ENCODE measurements around the gene ALKBH4. TPM values are rescaled to one million over a fixed set of nuclear protein-coding genes. Genes with fewer than 3 reads are reported as not detected.

The ALKBH4 gene
- polyA plus RNA-seq, 1 of the 3 experiments (the other 2 are of a cell fraction): 18.1 TPM

- Histone ChIP-seq H3K27me3 (ENCODE audit: insufficient read depth) (no peaks in the 10 kb centered on the region), H3K4me2 (no peak overlapping the region), H3K9me3 (no peaks in the 10 kb centered on the region), H3K4me3 (ENCODE audit: low read depth in 2 of 2, low read length in 1 of 2) (no peak overlapping the region), H3K36me3 (replicated peaks in 1 of 2; ENCODE audit: control insufficient read depth in 1 of 2, insufficient read depth in 2 of 2, low read length in 1 of 2) (peaks cover 18 to 27% of the 10 kb centered on the region in 2 experiments), H3K27ac (ENCODE audit: low read depth in 2 of 2, low read length in 1 of 2) (no peak overlapping the region; a peak in 1 of 4 replicates), H3K9me2 (no peaks in the 10 kb centered on the region), H3K79me2 (ENCODE audit: insufficient read depth) (no peaks in the 10 kb centered on the region; the same call in 1 of the 2 replicates), H4K20me1 (ENCODE audit: insufficient read depth) (no peaks in the 10 kb centered on the region), H2AFZ (ENCODE audit: low read depth) (no peak overlapping the region), H3K4me1 (ENCODE audit: control insufficient read depth in 1 of 2, insufficient read depth in 2 of 2, low read depth in 1 of 2, low read length in 1 of 2) (peaks cover 0 to 10% of the 10 kb centered on the region in 2 experiments; a peak in 1 of 4 replicates), H3K9ac (no peak overlapping the region), H3F3A (replicated peaks; ENCODE audit: insufficient read depth) (peaks cover 17% of the 10 kb centered on the region)
- TF ChIP-seq TCF12 (IDR thresholded peaks at IDR 0.05) (no peak), SIN3A (IDR thresholded peaks at IDR 0.05; ENCODE audit: borderline replicate concordance, low read depth, low read length) (no peak), PBX3 (IDR thresholded peaks at IDR 0.05) (no peak), MAX (IDR thresholded peaks at IDR 0.05; ENCODE audit: low read depth) (no peak), JUND (IDR thresholded peaks at IDR 0.05) (no peak), SMC3 (IDR thresholded peaks at IDR 0.05; ENCODE audit: low read depth, low read length) (peak; percentile 41; the same call in 1 of the 2 replicates), RCOR1 (IDR thresholded peaks at IDR 0.05; ENCODE audit: low read length) (no peak), TEAD4 (IDR thresholded peaks at IDR 0.05; ENCODE audit: borderline replicate concordance, insufficient read depth) (no peak), IRF3 (IDR thresholded peaks at IDR 0.05; ENCODE audit: low read depth, low read length) (no peak), FOXJ3 (CRISPR knock-in tag; IDR thresholded peaks at IDR 0.05) (no peak), USF1 (IDR thresholded peaks at IDR 0.05; ENCODE audit: borderline replicate concordance, low read depth) (no peak), RFX5 (IDR thresholded peaks at IDR 0.05; ENCODE audit: low read length) (no peak), REST (IDR thresholded peaks at IDR 0.05; ENCODE audit: low read depth, low read length) (no peak), POLR2AphosphoS5 (IDR thresholded peaks at IDR 0.05; ENCODE audit: low read depth, low read length) (no peak), CHD2 (IDR thresholded peaks at IDR 0.05; ENCODE audit: low read length, partially characterized antibody) (no peak), ELF1 (IDR thresholded peaks at IDR 0.05) (no peak), MXI1 (IDR thresholded peaks at IDR 0.05; ENCODE audit: low read depth, low read length) (no peak), USF2 (IDR thresholded peaks at IDR 0.05; ENCODE audit: borderline replicate concordance, low read depth, low read length) (no peak), TAF1 (IDR thresholded peaks at IDR 0.05; ENCODE audit: borderline replicate concordance, low read depth, low read length) (no peak), CTCF (IDR thresholded peaks at IDR 0.05) (peak; percentile 40), YY1 (IDR thresholded peaks at IDR 0.05; ENCODE audit: low read depth) (no peak), GATA2 (CRISPR knock-in tag; IDR thresholded peaks at IDR 0.05) (no peak), RAD21 (IDR thresholded peaks at IDR 0.05; ENCODE audit: low read length) (peak; percentile 52), NRF1 (IDR thresholded peaks at IDR 0.05; ENCODE audit: low read depth, low read length) (no peak)
- 79% methylated on average over 4 of the region's 6 CpGs for WGBS (ENCODE audit: low lambda C conversion rate)
- no peak for DNase-seq
- CTCF ChIA-PET: interaction anchor here (1.1 to 5.5 kb wide), 12 partner anchors 10 to 180 kb away, joined by 3 to 40 read pairs (median 12); partner anchors contain the start of gene ALKBH4
- POLR2A ChIA-PET: interaction anchor here (0.6 kb wide), 1 partner anchor 55 kb away, joined by 3 read pairs; the partner anchor contains the start of gene PRKRIP1
Observed at GRCh38 chr7:102450242-102450641, 14.4 kb downstream of the ALKBH4 start.

Data from SK-N-SH (cell line).